Testis (tissue), 2 donors: ENCODE results near the gene ADAM30.

Source experiments
- POLR2A ChIP-seq: fragments of 450-650 bp; IDR thresholded peaks from one replicate; pipeline ENCODE4 v1.6.1; 2017; ENCODE audit warnings: antibody characterized with exemption, mild to moderate bottlenecking, moderate library complexity
- TF ChIP-seq, protein P1 (sequence below), 3 experiments: fragments of 450-650 bp in 2 of 3; fragments of 200-600 bp in 1 of 3; sonication (generic) in 1 of 3; IDR thresholded peaks; one replicate each; pipeline ENCODE4 v1.5.1; 2016 to 2019; ENCODE audit warnings: antibody characterized with exemption in 3 of 3, mild to moderate bottlenecking in 2 of 3, moderate library complexity in 1 of 3

DNA sequence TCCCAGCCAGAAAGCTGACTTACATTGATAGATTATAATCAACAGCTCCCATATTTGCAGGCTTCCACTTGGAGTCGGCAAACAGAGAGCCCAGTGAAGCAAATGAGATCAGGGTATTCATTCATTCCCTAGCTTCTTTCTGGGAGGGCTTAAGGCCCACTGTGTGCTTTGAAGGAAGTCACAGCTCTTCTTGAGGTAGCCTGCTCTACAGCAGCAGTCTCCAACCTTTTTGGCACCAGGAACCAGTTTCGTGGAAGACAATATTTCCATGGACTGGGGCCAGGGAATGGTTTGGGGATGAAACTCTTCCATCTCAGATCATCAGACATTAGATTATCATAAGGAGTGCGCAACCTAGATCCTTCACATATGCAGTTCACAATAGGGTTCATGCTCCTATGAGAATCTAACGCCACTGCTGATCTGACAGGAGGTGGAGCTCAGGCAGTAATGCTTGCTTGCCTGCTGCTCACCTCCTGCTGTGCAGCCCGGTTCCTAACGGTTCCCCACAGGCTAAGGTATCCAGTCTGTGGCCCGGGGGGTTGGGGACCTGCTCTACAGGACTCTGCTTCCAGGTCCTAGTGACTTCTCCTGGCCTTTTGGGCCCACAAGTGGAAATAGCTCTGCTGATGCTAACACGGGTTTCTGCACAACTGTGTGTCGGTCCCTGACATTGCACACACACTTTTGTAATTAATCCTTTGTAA, 13.7 kb upstream of the ADAM30 start:
- TF ChIP-seq, protein P1, sequence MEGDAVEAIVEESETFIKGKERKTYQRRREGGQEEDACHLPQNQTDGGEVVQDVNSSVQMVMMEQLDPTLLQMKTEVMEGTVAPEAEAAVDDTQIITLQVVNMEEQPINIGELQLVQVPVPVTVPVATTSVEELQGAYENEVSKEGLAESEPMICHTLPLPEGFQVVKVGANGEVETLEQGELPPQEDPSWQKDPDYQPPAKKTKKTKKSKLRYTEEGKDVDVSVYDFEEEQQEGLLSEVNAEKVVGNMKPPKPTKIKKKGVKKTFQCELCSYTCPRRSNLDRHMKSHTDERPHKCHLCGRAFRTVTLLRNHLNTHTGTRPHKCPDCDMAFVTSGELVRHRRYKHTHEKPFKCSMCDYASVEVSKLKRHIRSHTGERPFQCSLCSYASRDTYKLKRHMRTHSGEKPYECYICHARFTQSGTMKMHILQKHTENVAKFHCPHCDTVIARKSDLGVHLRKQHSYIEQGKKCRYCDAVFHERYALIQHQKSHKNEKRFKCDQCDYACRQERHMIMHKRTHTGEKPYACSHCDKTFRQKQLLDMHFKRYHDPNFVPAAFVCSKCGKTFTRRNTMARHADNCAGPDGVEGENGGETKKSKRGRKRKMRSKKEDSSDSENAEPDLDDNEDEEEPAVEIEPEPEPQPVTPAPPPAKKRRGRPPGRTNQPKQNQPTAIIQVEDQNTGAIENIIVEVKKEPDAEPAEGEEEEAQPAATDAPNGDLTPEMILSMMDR (IDR thresholded peaks at IDR 0.05) = no peak
- no peak for TF ChIP-seq POLR2A
